GM08714 (cell line): Measurements from ENCODE around the gene ADRM1.

Source experiments
- H3K4me3 ChIP-seq: fragments of 200-500 bp; sonication (Bioruptor generic); 2 replicates; pipeline ENCODE4 v1.5.1; 2014; ENCODE audit warnings: mild to moderate bottlenecking, low read length, inconsistent platforms
- ZNF274 ChIP-seq: IDR thresholded peaks from 2 replicates; pipeline ENCODE4 v1.6.1; 2012; ENCODE audit warnings: mild to moderate bottlenecking, low read depth, low read length

ADRM1 gene

DNA sequence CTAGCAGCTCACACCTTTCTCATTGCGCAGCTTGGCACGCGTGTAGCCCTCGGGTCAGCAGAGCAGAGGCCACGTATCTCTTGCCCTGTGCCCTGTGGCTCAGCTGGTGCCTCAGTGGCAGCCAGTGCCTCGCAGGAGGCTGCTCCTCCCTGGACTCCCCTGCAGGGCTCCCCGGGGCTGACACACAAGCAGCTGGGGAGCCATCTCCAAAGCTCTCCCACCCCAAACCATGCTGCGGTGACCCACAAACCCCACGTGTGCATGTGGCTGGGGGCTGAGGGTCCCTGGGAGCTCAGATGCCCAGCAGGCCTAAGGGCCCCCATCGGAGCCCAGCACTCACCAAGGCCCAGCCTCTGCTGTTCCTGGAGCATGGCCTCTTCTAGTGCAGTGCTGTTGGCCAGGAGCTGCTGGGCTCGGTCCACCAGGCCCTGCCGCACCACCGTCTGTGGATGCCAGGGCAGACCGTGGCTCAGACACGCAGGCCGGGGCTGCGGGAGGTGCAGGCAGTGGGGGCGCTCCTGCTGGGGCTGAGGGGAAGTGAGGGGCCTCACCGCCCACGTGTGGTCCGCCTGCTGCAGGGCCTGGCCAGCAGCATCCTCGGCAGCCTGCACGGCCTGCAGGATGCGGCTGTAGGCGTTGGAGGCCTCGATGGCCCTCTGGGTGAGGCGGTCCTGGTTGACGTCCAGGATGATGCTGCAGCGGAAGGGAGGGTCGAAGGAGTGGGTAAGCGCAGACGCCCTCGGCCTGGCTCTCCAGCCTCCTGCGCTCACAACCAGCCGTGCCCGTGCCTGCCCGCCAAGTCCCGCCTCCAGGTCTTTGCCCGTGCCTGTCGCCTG is 13.8 kb downstream of the ADRM1 start:
- no peak for TF ChIP-seq ZNF274
- H3K4me3 ChIP-seq: no peak overlapping the region

DNA sequence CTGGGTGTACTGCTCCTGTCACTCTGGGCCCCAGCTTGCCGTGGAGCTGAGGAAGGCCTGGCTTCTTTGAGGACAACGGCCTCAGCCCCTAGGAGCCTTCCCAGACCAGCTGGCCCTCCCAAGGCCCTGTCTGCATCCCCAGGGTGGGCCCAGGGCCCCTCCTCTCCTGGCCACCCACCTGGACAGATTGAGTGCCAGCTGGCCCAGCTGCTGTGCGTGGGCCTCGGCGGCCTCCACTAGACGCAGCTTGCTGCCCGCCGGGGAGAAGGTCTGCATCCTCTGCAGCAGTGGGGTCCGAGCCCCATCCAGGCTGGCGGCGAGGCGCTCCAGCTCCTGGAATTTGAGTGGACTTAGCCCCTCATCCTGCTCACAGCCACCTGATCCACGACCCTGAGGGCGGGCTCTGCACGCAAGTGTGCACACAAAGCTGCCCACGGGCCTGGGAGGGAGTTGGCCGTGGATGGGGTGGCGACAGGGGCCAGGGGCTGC is 14.4 kb downstream of the ADRM1 start:
- H3K4me3 ChIP-seq: no peak overlapping the region
- TF ChIP-seq ZNF274: no peak

- no peak for TF ChIP-seq ZNF274
- no peak overlapping the region for H3K4me3 ChIP-seq
Observed at GRCh38 chr20:62318400-62319345, 15.9 kb downstream of the ADRM1 start.

DNA sequence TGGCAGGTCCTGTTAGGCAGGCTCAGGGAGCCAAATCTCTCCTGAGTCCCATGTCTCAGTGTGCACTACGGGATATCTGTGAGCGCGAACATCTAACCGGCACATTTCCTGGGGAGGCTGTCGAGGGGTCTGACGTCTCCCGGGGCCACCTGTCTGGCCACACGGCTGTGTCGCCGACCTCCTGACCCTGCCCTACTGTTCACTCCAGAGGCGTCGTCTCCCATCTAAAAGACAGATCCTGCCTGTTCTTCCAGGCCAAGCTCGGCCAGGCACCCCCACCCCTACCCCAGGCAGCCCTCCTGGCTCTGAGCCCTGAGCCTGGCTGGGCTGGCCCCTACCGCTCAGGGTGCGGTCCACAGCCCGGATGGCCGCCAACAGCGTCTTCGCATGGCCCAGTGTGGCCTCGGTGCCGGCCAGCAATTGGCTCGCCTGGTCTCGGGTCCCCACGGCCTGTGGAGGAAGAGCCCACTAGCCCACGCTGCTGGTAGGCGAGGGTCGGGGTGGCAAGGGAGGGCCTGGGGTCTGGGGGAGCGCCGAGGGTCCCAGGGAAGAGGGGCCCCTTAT is 16.6 kb downstream of the ADRM1 start:
- no peak overlapping the region for H3K4me3 ChIP-seq
- TF ChIP-seq ZNF274: no peak

DNA sequence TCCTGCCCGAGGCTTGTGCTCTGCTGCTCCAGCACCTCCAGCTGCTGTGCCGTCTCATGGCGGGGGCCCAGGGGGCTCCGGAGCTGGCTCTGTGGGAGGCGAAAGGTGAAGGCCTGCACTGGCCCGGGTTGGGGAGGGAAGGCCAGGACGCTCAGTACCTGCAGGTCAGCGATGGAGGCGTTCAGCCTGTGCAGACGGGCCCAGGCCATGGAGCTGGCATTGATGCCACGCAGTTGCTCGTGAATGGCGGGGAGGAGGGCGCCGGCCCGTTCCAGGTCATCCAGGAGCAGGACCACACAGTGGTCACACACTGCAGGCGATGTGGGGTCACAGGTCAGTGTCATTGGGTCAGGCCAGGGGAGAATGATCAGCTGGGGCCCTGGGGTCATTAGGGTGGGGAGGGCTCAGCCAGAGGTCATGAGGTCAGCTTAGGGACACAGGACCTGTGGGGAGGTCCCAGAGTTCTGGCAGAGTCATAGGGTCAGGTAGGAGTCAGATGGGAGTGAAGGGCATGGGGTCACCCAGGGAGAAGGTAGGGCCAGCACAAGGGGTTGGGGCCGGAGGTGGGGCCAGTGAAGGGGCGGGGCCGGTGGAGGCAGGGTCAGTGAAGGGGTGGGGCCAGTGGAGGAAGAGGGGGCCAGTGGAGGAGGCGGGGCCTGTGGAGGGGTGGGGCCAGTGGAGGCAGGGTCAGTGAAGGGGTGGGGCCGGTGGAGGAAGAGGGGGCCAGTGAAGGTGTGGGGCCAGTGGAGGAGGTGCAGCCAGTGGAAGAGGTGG is 18.0 kb downstream of the ADRM1 start:
- no peak overlapping the region for H3K4me3 ChIP-seq
- no peak for TF ChIP-seq ZNF274

- TF ChIP-seq ZNF274: no peak
- no peak overlapping the region for H3K4me3 ChIP-seq
Observed at GRCh38 chr20:62321521-62321948, 18.7 kb downstream of the ADRM1 start.

- TF ChIP-seq ZNF274: no peak
- no peak overlapping the region for H3K4me3 ChIP-seq
Observed at GRCh38 chr20:62321975-62322374, 19.2 kb downstream of the ADRM1 start.

GRCh38 chr20:62322492-62323041 is 19.8 kb downstream of the ADRM1 start:
- TF ChIP-seq ZNF274: no peak
- no peak overlapping the region for H3K4me3 ChIP-seq

GRCh38 chr20:62323146-62323979 is 20.6 kb downstream of the ADRM1 start:
- H3K4me3 ChIP-seq: no peak overlapping the region
- TF ChIP-seq ZNF274: no peak

GRCh38 chr20:62323980-62324906 is 21.4 kb downstream of the ADRM1 start:
- no peak overlapping the region for H3K4me3 ChIP-seq
- TF ChIP-seq ZNF274: no peak

DNA sequence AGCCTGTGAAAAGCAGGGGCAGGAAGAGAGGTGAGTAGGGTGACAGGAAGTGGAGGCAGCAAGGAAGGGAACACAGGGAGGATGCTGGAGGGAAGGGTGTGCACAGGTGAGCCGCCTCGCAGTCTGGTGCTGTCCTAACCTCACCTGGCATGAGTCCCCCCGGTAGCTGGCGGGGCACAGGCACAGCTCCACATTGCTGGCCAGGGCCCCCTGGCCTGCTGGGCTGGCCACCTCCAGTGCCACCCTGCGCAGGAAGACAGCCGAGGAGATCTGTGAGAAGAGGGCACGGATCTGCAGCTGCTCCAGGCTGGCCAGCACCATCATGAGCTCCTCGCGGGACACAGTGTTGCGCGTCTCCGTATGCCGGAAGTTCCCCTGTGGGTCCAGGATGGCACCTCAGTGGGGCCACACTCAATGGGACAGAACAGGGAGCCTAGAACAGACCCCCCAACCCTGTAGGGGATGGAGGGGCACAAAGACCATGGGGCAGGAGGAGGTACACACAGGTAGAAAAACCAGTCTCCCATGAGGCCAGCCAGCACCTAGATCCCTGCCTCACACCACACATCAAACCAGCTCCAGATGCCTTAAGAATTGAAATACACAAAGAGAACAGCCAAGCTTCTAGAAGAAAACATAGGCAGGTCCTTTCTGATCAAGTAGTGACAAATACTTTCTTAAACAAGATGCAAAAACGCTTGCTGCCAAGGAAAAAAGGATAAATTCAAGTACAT is 22.5 kb downstream of the ADRM1 start:
- no peak for TF ChIP-seq ZNF274
- no peak overlapping the region for H3K4me3 ChIP-seq
